ENCODE measurements around the gene KCNQ1OT1.
A peak's percentile ranks its signal among the peaks of the same experiment; 100 is the strongest.

The KCNQ1OT1 gene

GRCh38 chr11:2699531-2700414, at the start of gene KCNQ1OT1:
KCNQ1OT1 (minus strand) TSS chr11:2699994.
- peak; percentile 1 for TF ChIP-seq CTCF (IDR thresholded peaks at IDR 0.05; ENCODE audit: extremely low read depth, insufficient read depth, missing control alignments)
- in situ Hi-C loops (cut with MboI; ENCODE audit: low pct_unique_long_range_greater_than_20kb, low sequenced_read_pairs, unreplicated experiment) = no loop called here
- DNase-seq (ENCODE audit: low spot score) = peak; percentile 98

- in situ Hi-C loops (cut with MboI; ENCODE audit: low pct_unique_long_range_greater_than_20kb, low sequenced_read_pairs, unreplicated experiment) = no loop called here
- DNase-seq (ENCODE audit: low spot score) = no peak
- TF ChIP-seq CTCF (IDR thresholded peaks at IDR 0.05; ENCODE audit: extremely low read depth, insufficient read depth, missing control alignments) = no peak
Observed at GRCh38 chr11:2748814-2749554, 49.2 kb upstream of the KCNQ1OT1 start.

- no peak for TF ChIP-seq CTCF (IDR thresholded peaks at IDR 0.05; ENCODE audit: extremely low read depth, insufficient read depth, missing control alignments)
- in situ Hi-C loops (cut with MboI; ENCODE audit: low pct_unique_long_range_greater_than_20kb, low sequenced_read_pairs, unreplicated experiment) = no loop called here
- no peak for DNase-seq (ENCODE audit: low spot score)
Observed at GRCh38 chr11:2748061-2748813, 48.4 kb upstream of the KCNQ1OT1 start.

- no peak for DNase-seq (ENCODE audit: low spot score)
- TF ChIP-seq CTCF (IDR thresholded peaks at IDR 0.05; ENCODE audit: extremely low read depth, insufficient read depth, missing control alignments) = no peak
- in situ Hi-C loops (cut with MboI; ENCODE audit: low pct_unique_long_range_greater_than_20kb, low sequenced_read_pairs, unreplicated experiment) = no loop called here
Observed at GRCh38 chr11:2747248-2748027, 47.6 kb upstream of the KCNQ1OT1 start.

- DNase-seq (ENCODE audit: low spot score) = no peak
- TF ChIP-seq CTCF (IDR thresholded peaks at IDR 0.05; ENCODE audit: extremely low read depth, insufficient read depth, missing control alignments) = no peak
- in situ Hi-C loops (cut with MboI; ENCODE audit: low pct_unique_long_range_greater_than_20kb, low sequenced_read_pairs, unreplicated experiment) = no loop called here
Observed at GRCh38 chr11:2746401-2747247, 46.8 kb upstream of the KCNQ1OT1 start.

Data from GM13977 (cell line).